AG08396 (cell line): Measurements from ENCODE around the gene SETD3.

ENCODE experiments used
- DNase-seq: peaks from one replicate; pipeline ENCODE4 v3.0.0; 2012; ENCODE audit warnings: low spot score, mixed read lengths

The SETD3 gene

DNA sequence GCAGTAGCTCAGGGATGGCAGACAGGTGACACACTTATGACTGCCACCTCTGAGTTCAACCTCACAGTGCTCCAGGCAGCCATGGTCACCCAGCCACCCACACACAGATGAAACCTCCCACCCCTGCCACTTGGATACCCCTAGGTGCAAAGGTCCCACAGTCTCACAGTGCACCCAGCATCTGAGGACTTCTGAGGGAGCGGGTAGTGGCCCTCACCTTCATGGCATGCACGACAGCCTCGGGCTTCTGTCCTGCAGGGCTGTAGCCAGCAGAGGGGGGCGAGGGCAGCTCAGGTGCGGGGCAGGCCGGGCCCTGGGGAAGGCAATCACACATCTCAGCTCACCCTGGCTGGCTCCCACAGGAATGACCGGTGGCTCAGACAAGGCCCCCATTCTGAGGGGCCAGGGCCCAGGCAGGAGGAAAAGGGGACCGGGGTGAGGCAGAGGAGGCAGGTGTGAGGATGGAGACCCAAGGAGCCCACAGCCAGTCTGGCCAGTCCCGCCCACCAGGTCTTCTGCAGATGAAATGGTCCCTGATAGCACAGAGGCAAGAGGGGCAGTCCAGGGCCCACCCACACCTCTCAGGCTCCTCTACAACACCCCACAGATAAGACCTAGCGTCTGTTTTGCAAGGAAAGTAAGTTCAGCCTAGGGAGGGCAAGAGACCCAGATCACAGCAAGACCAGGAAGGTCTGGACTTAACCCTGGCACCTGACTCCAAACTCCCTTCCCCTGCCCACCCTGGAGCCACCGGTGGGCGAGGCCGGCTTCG is 36.4 kb upstream of the SETD3 start:
- no peak for DNase-seq

DNA sequence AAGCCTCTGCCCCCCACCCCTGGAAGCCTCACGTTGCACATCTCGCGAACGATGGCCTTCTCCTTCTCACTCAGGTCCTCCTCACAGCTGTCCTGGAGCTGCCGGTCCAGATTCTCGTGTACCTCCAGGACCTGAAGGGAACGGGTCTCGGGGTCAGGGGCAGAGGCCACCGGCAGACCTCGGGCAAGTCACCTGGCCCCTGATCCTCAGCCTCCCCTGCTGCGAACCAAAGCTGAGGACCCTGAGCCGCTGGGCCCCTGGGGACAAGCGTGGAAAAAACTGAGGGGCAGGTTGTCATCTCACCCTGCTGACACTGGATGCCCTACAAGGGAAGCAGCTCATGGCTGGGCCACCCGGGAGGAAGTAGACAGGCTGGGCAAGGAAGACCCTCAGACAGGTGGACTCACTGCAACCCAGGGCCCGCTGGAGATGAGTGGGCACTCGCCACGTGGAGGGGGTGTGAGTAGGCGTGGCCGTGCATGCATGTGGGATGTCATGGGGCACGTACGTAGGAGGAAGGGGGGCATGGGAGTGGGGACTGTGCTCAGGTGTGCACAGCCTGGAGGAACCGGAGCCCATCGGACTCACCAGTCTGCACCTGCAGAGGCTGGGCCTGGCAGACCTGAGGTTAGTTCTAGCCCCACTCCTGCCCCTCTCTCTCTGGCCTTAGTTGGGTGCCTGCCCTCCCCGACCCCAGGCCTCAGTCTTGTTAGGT is 35.7 kb upstream of the SETD3 start:
- no peak for DNase-seq

GRCh38 chr14:99515301-99516155 is 34.9 kb upstream of the SETD3 start:
- no peak for DNase-seq

GRCh38 chr14:99514552-99515300 is 34.1 kb upstream of the SETD3 start:
- DNase-seq, result no peak

- DNase-seq, result no peak
Measured at GRCh38 chr14:99513946-99514551, 33.4 kb upstream of the SETD3 start.

- DNase-seq, result no peak
Measured at GRCh38 chr14:99513183-99513694, 32.6 kb upstream of the SETD3 start.

DNA sequence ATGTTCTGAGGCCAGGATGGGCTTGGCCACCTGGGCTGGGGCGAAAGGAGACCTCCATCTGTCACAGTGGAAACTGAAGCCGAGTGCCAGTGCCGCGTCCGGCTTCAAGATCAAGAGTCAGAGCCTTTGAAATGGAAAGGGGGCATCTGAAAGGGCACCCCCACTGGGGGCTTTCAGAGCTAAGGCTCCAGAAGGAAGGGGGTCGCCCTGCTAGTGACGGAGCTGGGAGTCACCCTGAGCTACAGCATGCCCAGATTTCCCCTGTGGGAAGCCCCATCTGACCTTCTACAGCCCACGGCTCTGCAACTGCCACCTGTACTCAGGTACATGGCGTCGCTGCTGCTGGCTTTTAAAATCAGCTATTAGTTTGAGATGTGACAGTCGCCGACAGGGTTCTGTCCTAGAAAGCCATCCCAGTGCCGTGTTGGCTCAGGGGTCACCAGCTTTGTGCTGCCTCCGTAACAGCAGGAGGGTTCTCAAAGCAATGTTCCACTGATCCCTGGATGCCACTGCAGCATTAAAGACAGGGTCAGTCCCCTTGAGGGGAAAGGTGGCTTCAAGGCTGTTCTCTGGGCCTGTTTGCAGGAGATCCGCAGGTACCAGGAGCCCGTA is 32.0 kb upstream of the SETD3 start:
- no peak for DNase-seq

- DNase-seq, result no peak
Measured at GRCh38 chr14:99512110-99512449, 31.4 kb upstream of the SETD3 start.

DNA sequence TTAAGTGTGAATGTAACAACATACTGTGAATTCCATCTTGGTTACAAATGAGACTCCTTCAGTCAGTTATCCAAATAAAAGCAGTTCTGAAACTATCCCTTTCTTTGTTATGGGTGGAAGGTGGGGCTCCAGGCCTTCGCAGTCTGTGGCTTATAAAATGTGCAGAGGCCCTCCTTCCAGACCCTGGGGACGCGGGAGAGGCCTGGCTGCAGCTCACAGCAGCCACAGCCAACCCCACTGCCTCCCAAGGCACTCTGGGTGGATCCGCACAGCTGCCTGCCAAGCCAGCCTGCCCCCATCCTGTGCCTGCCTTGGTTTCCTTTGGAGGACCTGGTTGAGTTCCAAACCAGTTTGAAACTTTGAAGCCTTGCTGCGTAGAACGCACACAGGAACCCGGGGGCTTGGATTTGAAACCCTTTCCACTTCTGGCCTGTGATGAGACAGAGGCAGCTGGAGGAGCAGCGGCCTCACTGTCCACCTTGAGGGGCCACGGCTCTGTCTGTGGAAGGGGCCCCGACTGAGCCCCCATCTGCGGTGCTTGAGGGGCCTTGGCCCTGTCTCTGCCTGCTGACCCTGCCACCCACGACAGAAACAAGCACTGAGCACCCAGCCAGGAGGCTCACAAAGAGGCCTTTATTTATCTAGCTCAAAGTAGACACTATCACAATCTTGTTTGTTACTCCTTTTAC is 30.9 kb upstream of the SETD3 start:
- DNase-seq, result peak; percentile 69

- DNase-seq, result peak; percentile 8
Measured at GRCh38 chr14:99510556-99511139, 30.0 kb upstream of the SETD3 start.

- DNase-seq, result no peak
Measured at GRCh38 chr14:99509871-99510555, 29.4 kb upstream of the SETD3 start.

- peak; percentile 5 for DNase-seq
Measured at GRCh38 chr14:99508896-99509629, 28.4 kb upstream of the SETD3 start.

- DNase-seq, result peak; percentile 5
Measured at GRCh38 chr14:99507860-99508640, 27.4 kb upstream of the SETD3 start.

GRCh38 chr14:99506276-99506675 is 25.6 kb upstream of the SETD3 start:
- DNase-seq, result peak; percentile 10

DNA sequence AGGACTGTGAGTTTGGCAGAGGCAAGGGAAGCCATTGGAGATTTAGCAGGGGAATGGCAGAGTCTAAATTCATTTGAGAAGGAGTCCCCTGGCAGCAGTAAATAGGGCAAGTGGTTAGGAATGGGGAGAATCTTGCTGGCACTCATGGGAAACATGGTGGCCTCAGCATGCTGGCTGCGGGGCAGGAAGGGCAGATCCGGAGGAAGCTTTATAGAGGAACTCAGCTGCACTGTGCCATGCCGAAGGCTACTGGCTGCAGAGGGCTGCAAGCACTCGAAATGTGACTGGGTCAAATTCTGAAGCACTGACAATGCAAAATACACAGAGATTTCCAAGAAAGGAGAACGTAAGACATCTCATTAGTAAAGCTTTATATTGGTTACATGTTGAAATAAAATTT is 24.4 kb upstream of the SETD3 start:
- DNase-seq, result no peak

- DNase-seq, result no peak
Measured at GRCh38 chr14:99503848-99504453, 23.3 kb upstream of the SETD3 start.

DNA sequence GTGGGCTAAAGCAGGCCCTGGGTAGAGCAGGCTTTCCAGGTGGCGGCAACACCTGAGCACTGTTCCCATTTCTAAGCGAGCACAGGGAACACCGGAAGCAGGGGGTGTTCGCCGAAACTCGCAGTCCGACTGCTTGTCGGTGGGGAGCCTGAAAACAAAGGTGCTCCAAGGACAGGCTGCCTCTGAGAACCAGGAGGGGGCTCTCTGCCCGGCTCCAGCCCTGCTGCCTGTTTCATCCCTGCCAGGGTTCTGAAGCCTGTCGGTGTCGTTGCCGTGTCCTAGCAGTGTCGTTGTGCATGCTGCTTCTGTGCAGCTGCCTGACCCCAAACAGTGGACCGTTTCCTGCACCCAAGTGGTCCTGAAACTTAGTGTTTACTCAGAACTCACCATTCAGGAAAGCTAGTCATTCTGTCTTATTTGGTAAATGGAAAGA is 22.3 kb upstream of the SETD3 start:
- no peak for DNase-seq
